ENCODE measurements around the gene PHACTR1.
A peak's percentile ranks its signal among the peaks of the same experiment; 100 is the strongest.

PHACTR1 gene

DNA sequence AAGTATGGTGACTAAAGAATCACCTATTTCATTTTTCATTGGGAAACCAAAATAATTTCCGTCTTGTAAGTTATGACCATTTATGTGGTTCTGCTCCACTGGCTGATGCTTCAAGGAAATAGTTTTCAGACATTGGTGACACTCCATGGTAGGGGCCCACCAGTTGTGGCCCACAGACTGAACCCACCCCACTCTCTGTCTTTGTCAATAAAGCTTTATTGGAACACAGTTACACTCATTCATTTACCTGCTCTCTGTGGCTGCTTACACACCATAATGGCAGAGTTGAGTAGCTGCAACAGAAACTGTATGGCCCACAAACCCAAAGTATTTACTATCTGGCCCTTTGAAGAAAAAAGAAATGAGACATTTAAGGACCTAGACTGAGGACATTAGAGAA is 533.2 kb downstream of the PHACTR1 start:
- no peak for DNase-seq
- in situ Hi-C loops (cut with MboI; ENCODE audit: low pct_unique_long_range_greater_than_20kb, low sequenced_read_pairs): no loop called here

DNA sequence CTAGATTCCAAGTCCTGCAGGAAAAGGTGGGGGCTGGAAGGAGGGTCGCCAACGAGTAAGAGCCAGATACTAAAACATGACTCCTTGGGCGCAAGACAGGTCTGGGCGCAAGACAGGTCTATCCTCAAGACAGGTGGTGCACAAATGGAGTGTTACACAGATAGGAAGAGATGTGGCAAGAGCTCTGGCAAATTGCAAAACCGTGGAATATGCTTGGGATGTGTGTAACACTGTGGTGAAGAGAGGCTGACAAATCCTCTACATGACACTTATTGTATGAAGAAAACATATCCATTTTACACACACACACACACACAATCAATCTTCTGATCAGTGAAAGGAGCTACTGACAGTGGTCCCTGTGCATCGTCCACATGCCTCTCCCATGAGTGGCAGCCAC is 534.1 kb downstream of the PHACTR1 start:
- no peak for DNase-seq
- in situ Hi-C loops (cut with MboI; ENCODE audit: low pct_unique_long_range_greater_than_20kb, low sequenced_read_pairs): no loop called here

DNA sequence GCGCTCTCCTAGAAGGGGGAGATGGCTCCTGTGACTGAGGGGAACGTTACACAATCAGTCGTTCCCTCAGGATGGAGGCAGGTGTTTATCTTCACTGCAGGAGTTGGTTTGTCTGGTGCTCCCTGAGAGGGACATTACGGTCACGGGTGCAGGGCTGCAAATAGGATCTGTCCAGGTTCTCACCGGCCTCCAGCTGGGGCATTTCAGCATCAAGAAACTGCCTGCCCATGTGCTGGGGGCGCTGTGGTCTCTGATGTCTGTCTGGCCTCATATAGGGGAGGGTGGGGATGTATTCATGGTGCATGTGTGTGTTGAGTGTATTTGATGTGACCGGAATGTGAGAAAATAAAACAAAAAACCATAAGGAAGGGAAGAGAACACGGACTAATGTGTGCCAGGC is 534.7 kb downstream of the PHACTR1 start:
- DNase-seq: no peak
- in situ Hi-C loops (cut with MboI; ENCODE audit: low pct_unique_long_range_greater_than_20kb, low sequenced_read_pairs): no loop called here

DNA sequence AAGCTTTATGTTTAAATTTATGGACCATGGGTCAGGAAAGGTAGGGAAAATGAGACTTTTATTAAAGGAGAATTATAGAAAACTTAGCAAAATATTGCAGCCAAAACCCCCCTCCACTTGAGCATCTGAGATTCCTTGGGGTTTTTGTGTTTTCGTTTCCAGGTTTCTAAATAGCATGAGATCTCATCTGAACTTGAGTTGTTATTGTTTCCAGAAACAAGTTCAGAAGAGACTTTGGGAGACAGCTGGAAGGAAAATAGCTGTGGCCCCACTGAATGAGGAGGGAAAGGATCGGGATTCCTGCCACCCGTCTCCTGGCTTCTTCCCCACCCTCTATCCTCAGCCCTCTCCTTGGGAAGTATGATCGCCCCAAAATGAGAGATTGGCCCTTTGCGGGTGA is 536.2 kb downstream of the PHACTR1 start:
- no peak for DNase-seq
- in situ Hi-C loops (cut with MboI; ENCODE audit: low pct_unique_long_range_greater_than_20kb, low sequenced_read_pairs): no loop called here

DNA sequence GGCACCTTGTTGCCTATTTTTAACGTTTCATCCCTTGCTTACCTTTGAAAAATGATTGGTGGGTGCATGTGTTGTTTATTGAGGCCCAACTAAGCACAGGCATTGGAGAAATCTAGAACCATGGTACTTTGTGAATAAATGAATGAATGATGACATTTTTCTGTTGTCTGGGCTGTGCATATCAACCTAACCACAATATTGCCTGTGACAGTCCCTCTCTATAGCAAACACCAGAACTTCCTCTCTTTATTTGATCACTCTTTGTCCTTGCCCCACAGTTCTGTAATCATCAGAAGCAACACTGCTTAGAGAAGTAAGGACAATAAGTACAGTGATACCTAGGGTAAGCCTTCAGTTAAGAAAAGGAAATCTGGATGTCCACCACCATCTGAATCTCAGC is 536.7 kb downstream of the PHACTR1 start:
- in situ Hi-C loops (cut with MboI; ENCODE audit: low pct_unique_long_range_greater_than_20kb, low sequenced_read_pairs): no loop called here
- DNase-seq: peak; percentile 58

DNA sequence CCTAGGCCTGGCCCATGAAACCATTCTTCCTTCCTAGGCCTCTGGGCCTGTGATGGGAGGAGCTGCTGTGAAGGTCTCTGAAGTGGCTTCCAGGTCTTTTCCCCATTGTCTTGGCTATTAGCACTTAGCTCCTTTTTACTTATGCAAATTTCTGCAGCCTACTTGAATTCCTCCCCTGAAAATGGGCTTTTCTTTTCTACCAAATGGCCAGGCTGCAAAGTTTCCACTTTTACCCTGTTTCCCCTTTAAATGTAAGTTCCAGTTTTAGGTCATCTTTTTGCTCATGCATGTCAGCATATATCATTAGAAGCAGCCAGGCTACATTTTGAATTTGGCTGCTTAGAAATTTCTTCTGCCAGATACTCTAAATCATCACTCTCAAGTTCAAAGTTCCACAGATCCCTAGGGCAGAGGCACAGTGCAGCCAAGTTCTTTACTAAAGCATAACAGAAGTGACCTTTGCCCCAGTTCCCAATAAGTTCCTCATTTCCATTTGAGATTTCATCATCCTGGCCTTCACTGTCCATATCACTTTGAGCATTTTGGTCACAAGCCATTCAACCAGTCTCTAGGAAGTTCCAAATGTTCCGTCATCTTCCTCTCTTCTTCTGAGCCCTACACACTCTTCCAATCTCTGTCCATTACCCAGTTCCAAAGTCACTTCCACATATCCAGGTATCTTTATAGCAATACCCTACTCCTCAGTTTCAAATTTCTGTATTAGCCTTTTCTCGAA is 539.9 kb downstream of the PHACTR1 start:
- in situ Hi-C loops (cut with MboI; ENCODE audit: low pct_unique_long_range_greater_than_20kb, low sequenced_read_pairs): no loop called here
- DNase-seq: peak; percentile 63

DNA sequence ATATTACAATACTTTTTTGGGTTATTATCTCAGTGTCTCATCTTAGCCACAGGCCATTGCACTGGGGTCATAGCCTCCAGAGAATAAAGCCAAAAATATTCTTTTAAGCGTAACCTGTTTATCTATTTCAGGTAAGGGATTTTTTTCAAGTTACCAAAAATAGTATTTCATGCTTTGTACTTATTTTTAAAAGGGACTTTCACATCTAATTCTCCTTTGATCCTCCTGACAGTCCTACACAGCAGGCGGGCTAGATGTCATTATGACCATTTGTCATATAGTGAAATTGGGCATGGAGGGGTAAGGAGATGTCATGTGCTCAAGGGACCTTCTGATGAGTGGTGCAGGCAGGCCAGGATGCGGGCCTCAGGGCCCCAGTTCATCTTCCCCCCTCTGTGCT is 542.8 kb downstream of the PHACTR1 start:
- in situ Hi-C loops (cut with MboI; ENCODE audit: low pct_unique_long_range_greater_than_20kb, low sequenced_read_pairs): no loop called here
- no peak for DNase-seq

DNA sequence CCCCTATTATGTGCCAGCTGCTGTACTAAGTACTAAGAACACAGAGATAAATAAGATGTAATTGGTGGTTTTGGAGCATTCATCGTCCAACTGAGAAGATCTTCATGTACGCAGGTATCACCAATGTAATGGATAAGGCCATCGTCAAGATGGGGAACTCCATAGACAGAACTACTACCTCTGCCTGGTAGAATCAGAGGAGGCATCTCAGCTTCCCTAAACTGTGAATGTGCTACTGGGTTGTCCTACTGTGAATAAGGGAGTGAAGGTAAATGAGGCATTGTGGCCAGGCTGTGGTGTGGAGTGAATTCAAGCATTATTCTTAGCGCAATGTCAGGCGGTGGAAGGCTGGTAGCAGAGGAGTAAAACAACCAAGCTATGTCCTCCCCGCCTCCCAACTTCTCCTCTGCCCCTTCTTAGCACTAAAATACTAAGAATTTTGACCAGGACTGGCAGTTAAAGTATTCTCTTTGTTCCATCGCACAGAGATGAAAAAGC is 543.6 kb downstream of the PHACTR1 start:
- peak; percentile 74 for DNase-seq
- in situ Hi-C loops (cut with MboI; ENCODE audit: low pct_unique_long_range_greater_than_20kb, low sequenced_read_pairs): no loop called here

DNA sequence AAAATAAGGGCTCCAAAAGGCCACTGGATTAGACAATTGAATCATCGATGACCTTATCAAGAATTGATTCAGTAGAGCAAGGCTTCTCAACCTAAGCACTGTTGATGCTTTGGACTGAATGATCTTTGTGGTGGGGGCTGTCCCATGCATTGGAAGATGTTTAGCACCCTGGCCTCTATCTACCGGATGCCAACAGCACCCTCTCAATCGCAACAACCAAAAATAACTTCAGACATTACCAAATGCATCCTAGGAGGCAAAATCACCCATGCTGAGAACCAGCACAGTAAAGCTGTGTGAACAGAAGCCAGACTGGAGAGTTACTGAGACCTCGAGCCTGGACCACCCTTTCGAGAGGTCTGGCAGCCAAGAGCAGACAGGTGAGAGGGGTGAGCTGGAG is 544.3 kb downstream of the PHACTR1 start:
- no peak for DNase-seq
- in situ Hi-C loops (cut with MboI; ENCODE audit: low pct_unique_long_range_greater_than_20kb, low sequenced_read_pairs): no loop called here

DNA sequence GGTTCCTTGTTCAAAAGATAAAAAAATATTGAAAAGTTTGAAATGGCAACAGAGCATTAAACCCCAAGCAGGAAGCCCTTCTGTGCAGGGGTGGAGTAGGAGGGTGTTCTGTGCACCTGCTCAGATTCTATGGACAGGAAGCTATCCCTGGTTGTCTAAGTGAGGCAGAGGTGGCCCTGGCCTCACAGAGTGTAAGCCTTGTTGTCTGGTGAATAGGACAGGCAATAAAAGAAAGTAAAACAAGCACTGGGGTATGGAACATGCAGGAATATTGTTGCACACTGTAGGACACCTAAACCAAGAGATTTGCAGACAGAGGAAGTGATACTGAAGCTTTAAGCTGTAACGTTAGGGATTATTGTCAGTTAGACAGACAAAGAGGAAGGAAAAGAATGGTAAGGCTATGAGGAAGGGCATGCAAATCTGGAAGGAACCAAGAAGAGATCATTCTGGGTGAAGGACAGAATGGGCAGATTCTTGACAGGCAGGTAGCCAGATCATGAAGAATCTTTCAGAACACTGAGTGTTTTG is 545.0 kb downstream of the PHACTR1 start:
- DNase-seq: peak; percentile 73
- in situ Hi-C loops (cut with MboI; ENCODE audit: low pct_unique_long_range_greater_than_20kb, low sequenced_read_pairs): no loop called here

DNA sequence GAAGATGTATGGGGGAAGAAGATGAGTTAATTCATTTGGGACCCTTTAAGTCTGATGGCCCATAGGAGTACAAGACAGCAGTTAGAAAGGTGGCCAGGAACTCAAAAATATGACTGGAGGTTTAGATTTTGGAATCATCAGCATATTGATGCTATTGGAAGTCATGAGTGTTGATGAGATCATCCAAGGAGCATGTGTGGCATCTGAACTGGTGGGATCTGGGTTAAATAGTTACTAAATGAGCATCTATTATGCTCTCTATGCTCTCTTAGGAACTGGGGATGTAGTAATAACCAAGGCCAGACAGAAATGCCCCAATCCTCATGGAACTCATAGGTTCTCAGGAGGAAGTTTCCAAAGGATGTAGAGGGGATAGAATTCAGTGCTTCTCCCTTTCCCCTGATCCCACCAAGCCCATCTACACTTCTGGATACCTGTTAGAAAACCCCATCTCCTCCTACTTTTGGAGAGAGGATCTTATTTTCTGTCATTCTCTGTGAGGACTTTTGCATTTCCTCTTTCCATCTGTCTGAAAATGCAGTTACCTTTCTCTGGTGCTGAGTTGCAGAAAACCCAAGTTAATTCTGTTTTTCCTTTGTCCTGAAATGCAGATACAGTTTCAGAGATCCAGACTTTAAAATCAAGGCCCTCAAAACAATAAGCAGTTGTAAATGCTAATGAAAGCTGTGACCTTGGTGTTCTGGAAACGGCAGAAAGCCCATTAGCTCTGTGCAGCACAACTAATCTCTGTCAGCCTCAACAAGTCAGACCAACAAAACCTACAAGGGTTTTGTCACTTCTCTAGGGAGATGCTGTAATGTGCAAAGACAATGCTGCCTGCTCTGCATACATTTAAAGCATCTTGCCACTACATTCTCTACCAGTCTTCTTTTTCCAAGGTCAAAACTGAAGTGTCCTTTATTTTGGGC is 546.0 kb downstream of the PHACTR1 start:
- no peak for DNase-seq
- in situ Hi-C loops (cut with MboI; ENCODE audit: low pct_unique_long_range_greater_than_20kb, low sequenced_read_pairs): no loop called here

DNA sequence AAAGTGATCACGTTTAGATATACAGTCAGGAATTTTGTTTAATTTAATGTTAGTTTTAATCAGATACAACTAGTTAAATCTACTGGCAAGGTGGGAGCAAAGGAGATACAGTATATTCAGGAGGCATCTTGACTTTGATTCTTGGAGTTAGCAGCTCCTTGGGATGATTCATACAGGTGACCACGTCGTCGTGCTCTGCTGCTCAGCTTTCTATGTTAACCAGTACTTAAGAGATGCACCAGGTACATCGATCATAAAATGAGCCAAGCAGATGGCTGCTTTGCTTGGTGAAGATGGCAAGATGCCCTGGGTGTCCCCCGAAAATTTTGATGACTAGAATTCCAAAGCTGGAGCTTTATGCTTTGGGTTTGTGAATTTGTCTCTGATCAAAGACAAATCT is 547.1 kb downstream of the PHACTR1 start:
- in situ Hi-C loops (cut with MboI; ENCODE audit: low pct_unique_long_range_greater_than_20kb, low sequenced_read_pairs): no loop called here
- DNase-seq: no peak

DNA sequence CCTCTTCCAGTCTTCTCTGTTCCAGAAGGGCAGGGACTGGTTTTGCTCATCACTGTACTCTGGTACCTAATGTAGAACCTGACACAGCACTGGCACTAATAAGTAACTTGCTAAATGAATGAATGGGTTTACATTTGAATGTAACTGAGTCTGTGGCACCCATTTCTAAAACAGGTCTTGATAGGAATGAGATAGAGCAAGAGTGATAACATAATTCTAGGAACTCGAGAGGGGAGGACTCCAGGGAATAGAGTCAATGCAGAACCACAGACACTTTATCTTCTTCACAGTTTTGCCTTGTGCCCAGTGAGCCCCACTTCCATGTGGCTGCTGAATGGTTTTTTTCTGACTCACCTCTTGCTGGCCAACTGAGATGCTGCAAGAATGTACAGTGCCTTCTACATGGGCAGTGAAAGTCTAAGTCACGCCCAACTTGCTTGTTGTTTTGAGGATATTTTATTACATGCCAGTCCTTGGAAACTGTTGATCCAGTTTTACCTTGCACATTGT is 550.6 kb downstream of the PHACTR1 start:
- in situ Hi-C loops (cut with MboI; ENCODE audit: low pct_unique_long_range_greater_than_20kb, low sequenced_read_pairs): no loop called here
- DNase-seq: no peak

DNA sequence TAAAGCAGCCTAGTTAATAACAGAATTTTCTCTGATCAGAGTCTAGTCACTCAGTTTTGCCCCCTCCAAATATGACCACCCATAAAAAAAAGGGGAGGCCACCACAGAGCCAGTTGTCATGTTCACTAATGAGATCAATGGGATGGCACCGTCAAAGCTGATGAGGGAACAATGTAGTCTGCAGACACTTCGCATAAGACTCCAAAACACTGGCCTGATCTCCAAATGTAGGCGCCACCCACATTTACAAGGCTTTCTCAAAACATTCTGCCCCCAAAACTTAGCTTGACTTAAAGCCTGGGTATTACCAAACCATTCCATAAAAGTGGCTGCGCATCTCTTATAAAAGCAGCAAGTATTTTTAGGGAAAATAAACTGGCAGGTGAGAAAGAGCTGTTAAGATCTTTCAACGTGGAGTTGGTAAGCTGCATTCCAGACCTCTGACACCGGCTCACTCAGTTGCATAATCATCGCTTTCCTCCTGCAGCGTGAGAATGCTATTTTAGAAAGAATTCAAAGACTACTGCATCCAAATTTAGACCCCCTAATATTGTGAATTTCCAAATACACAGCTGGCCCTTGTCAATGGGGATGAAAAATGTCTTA is 552.4 kb downstream of the PHACTR1 start:
- in situ Hi-C loops (cut with MboI; ENCODE audit: low pct_unique_long_range_greater_than_20kb, low sequenced_read_pairs): no loop called here
- DNase-seq: no peak

DNA sequence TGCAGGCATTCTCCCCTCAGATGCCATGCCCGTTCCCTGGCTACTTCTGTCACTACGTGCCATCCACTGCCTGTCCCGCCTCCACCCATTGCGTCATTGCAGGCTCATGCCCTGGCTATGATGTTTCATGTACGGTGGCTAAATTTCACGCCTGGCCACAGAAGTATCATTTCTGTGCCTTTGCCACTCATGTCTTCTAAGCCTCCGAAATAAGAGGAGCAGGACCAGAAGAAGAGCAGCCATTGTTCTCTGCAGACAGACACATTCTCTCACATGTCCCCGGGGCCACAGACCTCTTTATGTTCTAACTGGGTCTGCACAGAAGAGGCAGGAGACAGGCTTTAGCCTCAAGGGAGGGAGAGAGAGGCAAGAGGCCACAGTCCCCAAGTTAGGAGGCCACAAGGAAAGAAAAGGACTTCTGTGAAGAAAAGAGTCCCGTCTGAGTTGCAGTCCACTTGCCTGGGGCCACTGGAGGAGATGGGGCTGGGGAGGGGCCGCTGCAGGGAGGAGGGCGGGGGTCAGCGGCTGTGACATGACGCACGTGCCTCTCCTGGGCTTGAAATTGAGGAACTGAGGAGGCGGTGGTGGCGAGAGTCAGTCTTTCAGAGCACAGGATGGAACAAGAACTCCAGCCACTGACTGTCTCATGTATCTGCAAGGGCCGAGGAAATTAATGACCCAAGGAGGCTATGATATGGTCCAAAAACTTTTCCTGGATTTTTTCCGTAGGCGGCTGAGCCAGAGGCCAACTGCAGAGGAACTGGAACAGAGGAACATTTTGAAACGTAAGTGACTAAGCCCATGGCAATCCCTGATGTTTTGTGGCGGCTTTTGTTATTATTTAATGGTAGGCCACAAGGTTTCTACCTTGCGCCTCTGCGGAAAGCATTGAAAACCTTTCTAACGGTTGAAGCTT is 555.8 kb downstream of the PHACTR1 start:
- in situ Hi-C loops (cut with MboI; ENCODE audit: low pct_unique_long_range_greater_than_20kb, low sequenced_read_pairs): no loop called here
- peak; percentile 74 for DNase-seq

DNA sequence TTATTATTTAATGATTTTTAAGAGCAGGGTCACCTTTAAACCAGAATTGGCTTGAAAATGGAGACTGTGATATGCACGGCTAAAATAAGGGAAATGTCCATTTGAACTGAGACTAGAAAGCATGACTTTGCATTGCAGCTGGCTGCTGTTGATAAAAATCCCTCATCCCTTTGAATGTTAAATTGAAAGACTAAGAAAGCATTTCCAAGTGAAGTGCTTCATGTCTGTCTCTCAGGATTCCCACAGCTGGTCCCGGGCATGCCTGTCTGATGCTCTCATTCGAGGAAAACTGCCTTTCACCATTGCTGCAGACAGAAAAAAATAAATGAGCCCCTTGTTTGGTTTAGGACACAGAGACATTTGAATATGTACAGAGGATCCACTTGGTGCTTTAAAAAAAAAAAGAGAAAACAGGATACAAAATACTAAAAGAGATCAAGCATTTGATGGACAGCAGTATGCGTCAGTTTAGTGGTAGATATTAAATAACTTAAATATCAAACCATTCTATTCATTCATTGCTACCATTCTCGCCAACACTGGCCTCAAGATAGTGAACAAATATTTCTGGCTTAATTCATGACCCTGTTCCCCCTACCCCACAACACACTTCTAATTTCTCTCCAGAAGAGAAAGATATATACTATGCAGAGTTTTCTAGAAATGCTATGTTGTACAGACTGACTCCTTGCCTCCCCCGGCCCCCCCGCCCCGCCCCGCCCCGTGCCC is 556.8 kb downstream of the PHACTR1 start:
- DNase-seq: peak; percentile 30
- in situ Hi-C loops (cut with MboI; ENCODE audit: low pct_unique_long_range_greater_than_20kb, low sequenced_read_pairs): no loop called here

DNA sequence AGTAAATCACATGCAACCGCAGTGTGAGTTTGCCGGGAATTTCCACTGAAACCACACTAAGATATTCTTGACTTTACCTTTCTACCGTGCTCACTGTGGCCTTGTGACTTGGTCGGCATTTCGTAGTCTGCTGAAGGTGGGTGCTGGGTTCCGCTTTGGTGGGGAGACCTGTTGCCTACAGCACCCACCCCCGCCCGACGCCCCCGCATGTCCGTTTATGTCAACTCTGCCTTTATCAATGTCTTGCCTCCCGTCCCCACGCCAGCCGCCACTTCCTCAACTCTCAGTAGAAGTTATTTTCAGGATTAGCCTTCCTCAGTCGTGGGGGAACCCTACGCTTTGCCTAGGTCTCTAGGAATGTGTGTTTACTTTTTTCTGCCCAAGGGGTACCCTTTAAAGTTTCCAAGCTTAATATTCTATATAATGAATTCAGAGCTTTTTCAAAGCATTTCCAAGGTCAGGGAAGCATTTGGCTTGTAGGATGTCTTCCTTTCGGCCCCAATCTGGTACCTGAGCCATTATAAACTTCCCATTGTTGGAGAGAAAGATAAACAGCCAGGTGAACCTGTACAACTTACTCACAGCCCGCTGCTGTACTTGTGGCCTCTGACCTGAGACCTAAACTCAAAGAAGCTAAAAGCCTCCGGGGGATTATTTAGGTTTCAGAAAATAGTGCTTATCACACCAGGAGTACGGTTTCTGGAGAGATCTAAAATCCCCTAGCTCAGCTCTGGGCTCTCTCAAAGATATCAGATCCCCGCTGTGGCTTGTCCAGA is 557.6 kb downstream of the PHACTR1 start:
- peak; percentile 83 for DNase-seq

More for the DNA sequence above, 557.6 kb downstream of the PHACTR1 start:
- in situ Hi-C loops (cut with MboI; ENCODE audit: low pct_unique_long_range_greater_than_20kb, low sequenced_read_pairs): no loop called here
